ENCODE measurements around the gene NDUFAB1.

The NDUFAB1 gene

DNA sequence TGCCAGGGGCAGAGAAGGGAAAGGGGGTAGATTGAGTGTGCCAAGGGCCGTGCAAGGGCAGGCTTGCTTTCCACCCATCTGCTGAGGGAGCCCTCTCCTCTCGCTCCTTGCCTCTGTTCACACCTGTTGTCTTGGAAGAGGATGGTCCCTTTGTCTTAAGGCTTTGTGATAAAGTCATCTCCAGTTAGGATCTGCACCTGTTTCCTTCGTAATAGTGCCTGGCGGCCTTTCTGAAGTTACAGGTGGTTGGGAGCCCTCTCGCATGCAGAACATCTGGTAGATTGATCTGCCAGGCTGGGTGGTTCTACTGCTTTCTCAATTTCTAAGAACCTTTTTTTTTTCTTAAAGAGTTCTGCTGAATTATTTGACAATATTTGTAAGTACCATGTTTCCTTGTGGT is 22.3 kb downstream of the NDUFAB1 start:
- no peak overlapping the region for H3K23ac ChIP-seq (ENCODE audit: low read length)
- H2AFZ ChIP-seq (ENCODE audit: insufficient read depth, low read length, poor library complexity): no peak overlapping the region
- H3K36me3 ChIP-seq (ENCODE audit: control insufficient read depth in 1 of 2, insufficient read depth in 2 of 2, low read length in 2 of 2): peaks cover 36 to 62% of the 10 kb centered on the region in 2 experiments
- DNase-seq: no peak
- no peak overlapping the region for H3K14ac ChIP-seq (ENCODE audit: low read length)
- H3K4me1 ChIP-seq (ENCODE audit: control insufficient read depth in 1 of 2, insufficient read depth in 2 of 2, low read length in 2 of 2): no peaks in the 10 kb centered on the region
- no peak overlapping the region for H2AK5ac ChIP-seq (ENCODE audit: low read length)
- no peaks in the 10 kb centered on the region for H3K79me1 ChIP-seq (ENCODE audit: low read length)
- no peaks in the 10 kb centered on the region for H3K9me3 ChIP-seq (ENCODE audit: insufficient read depth, low read depth, low read length)
- H3K4me3 ChIP-seq (ENCODE audit: low read depth, low read length): no peak overlapping the region
- no peak overlapping the region for H2BK5ac ChIP-seq (ENCODE audit: low read depth, low read length, poor library complexity)
- no peak overlapping the region for H3K27ac ChIP-seq (ENCODE audit: low read depth, low read length)
- H3K4me2 ChIP-seq (ENCODE audit: low read length): no peak overlapping the region
- H4K91ac ChIP-seq (ENCODE audit: low read depth, low read length): no peak overlapping the region
- no peaks in the 10 kb centered on the region for H3K79me2 ChIP-seq (ENCODE audit: control insufficient read depth, insufficient read depth, low read length, poor library complexity)
- no peaks in the 10 kb centered on the region for H3K27me3 ChIP-seq (ENCODE audit: insufficient read depth, low read length)
- peak overlapping the region; percentile 37 for H4K12ac ChIP-seq (ENCODE audit: low read depth, low read length)
- H3K9ac ChIP-seq (ENCODE audit: low read length): no peak overlapping the region
- no peak overlapping the region for H3K18ac ChIP-seq (ENCODE audit: low read length)
- H4K8ac ChIP-seq (ENCODE audit: low read depth, low read length): no peak overlapping the region
- no CpG with 5 or more reads among the region's 5 CpGs for WGBS (ENCODE audit: extremely low coverage, insufficient coverage, insufficient read length)
- H3K4ac ChIP-seq (ENCODE audit: low read depth, low read length): no peak overlapping the region
- no peak overlapping the region for H2BK12ac ChIP-seq (ENCODE audit: low read length)
- H2BK120ac ChIP-seq (ENCODE audit: insufficient read depth, low read length, poor library complexity): no peak overlapping the region

DNA sequence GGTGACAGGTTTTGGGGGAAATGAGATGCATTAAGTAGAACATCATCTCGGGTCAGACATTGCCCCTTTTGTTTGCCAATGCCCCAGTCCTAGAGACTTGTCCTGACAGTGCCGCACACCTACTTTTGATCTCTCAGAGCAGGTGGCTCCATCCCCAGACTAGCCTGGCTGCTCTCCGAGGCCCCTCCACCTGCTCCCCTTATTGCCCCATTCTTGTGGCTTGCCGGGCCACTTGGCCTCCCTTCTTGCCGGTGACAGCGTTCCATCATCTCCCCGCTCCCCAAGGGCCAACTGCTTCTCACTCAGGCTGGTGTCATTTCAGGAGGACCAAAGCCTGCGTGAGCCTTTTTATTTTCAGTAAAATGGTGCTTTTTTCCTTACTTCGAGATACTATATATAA is 23.7 kb downstream of the NDUFAB1 start:
- H3K18ac ChIP-seq (ENCODE audit: low read length): no peak overlapping the region
- DNase-seq: no peak

DNA sequence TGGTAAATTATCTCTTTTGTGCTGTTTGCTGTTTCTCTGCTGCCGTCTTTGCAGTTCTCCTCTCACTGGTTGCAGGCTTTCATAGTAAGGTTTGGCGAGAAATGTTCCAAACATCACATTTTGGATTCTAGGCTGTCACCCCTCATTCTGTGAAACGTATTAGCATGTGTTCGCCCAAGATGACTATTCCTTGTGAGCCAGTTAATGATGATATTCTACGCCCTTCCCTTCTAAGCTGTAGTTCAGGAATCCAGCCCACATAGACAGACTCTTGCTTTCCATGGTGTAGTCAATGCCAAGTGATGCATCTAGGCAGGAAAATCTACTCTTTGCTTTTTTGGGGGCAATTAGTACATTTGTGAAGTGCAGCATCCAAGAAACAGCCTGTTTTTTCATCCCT is 24.2 kb downstream of the NDUFAB1 start:
- no peak for DNase-seq
- no peak overlapping the region for H3K23ac ChIP-seq (ENCODE audit: low read length)
- no peak overlapping the region for H3K4me3 ChIP-seq (ENCODE audit: low read depth, low read length)
- H2AFZ ChIP-seq (ENCODE audit: insufficient read depth, low read length, poor library complexity): no peak overlapping the region
- H4K91ac ChIP-seq (ENCODE audit: low read depth, low read length): no peak overlapping the region
- no peak overlapping the region for H4K8ac ChIP-seq (ENCODE audit: low read depth, low read length)
- H3K79me1 ChIP-seq (ENCODE audit: low read length): no peaks in the 10 kb centered on the region
- no peaks in the 10 kb centered on the region for H3K9me3 ChIP-seq (ENCODE audit: insufficient read depth, low read depth, low read length)
- H3K27ac ChIP-seq (ENCODE audit: low read depth, low read length): no peak overlapping the region
- H3K4me1 ChIP-seq (ENCODE audit: control insufficient read depth in 1 of 2, insufficient read depth in 2 of 2, low read length in 2 of 2): no peaks in the 10 kb centered on the region
- no peaks in the 10 kb centered on the region for H3K27me3 ChIP-seq (ENCODE audit: insufficient read depth, low read length)
- H2AK5ac ChIP-seq (ENCODE audit: low read length): no peak overlapping the region
- no peak overlapping the region for H2BK12ac ChIP-seq (ENCODE audit: low read length)
- H3K4me2 ChIP-seq (ENCODE audit: low read length): no peak overlapping the region
- H3K18ac ChIP-seq (ENCODE audit: low read length): no peak overlapping the region
- no peak overlapping the region for H4K12ac ChIP-seq (ENCODE audit: low read depth, low read length)
- no peaks in the 10 kb centered on the region for H3K79me2 ChIP-seq (ENCODE audit: control insufficient read depth, insufficient read depth, low read length, poor library complexity)
- no peak overlapping the region for H3K9ac ChIP-seq (ENCODE audit: low read length)
- no CpG with 5 or more reads among the region's 5 CpGs for WGBS (ENCODE audit: extremely low coverage, insufficient coverage, insufficient read length)
- no peak overlapping the region for H2BK5ac ChIP-seq (ENCODE audit: low read depth, low read length, poor library complexity)
- no peak overlapping the region for H3K4ac ChIP-seq (ENCODE audit: low read depth, low read length)
- peaks cover 48 to 71% of the 10 kb centered on the region in 2 experiments for H3K36me3 ChIP-seq (ENCODE audit: control insufficient read depth in 1 of 2, insufficient read depth in 2 of 2, low read length in 2 of 2)
- no peak overlapping the region for H2BK120ac ChIP-seq (ENCODE audit: insufficient read depth, low read length, poor library complexity)
- H3K14ac ChIP-seq (ENCODE audit: low read length): no peak overlapping the region

More for the DNA sequence above, 23.7 kb downstream of the NDUFAB1 start:
- H4K12ac ChIP-seq (ENCODE audit: low read depth, low read length): no peak overlapping the region
- no peaks in the 10 kb centered on the region for H3K4me1 ChIP-seq (ENCODE audit: control insufficient read depth in 1 of 2, insufficient read depth in 2 of 2, low read length in 2 of 2)
- H2BK120ac ChIP-seq (ENCODE audit: insufficient read depth, low read length, poor library complexity): no peak overlapping the region
- peaks cover 45 to 68% of the 10 kb centered on the region in 2 experiments for H3K36me3 ChIP-seq (ENCODE audit: control insufficient read depth in 1 of 2, insufficient read depth in 2 of 2, low read length in 2 of 2)
- no peak overlapping the region for H4K91ac ChIP-seq (ENCODE audit: low read depth, low read length)
- H3K14ac ChIP-seq (ENCODE audit: low read length): no peak overlapping the region
- H3K4me3 ChIP-seq (ENCODE audit: low read depth, low read length): no peak overlapping the region
- H2AK5ac ChIP-seq (ENCODE audit: low read length): no peak overlapping the region
- H3K4ac ChIP-seq (ENCODE audit: low read depth, low read length): no peak overlapping the region
- H3K27me3 ChIP-seq (ENCODE audit: insufficient read depth, low read length): no peaks in the 10 kb centered on the region
- no peak overlapping the region for H3K27ac ChIP-seq (ENCODE audit: low read depth, low read length)
- no peak overlapping the region for H3K9ac ChIP-seq (ENCODE audit: low read length)
- no peak overlapping the region for H4K8ac ChIP-seq (ENCODE audit: low read depth, low read length)
- H3K79me1 ChIP-seq (ENCODE audit: low read length): no peaks in the 10 kb centered on the region
- no peaks in the 10 kb centered on the region for H3K9me3 ChIP-seq (ENCODE audit: insufficient read depth, low read depth, low read length)
- H3K79me2 ChIP-seq (ENCODE audit: control insufficient read depth, insufficient read depth, low read length, poor library complexity): no peaks in the 10 kb centered on the region
- no peak overlapping the region for H2BK5ac ChIP-seq (ENCODE audit: low read depth, low read length, poor library complexity)
- no peak overlapping the region for H3K4me2 ChIP-seq (ENCODE audit: low read length)
- no peak overlapping the region for H2BK12ac ChIP-seq (ENCODE audit: low read length)
- no peak overlapping the region for H3K23ac ChIP-seq (ENCODE audit: low read length)
- no peak overlapping the region for H2AFZ ChIP-seq (ENCODE audit: insufficient read depth, low read length, poor library complexity)
- no CpG with 5 or more reads among the region's 9 CpGs for WGBS (ENCODE audit: extremely low coverage, insufficient coverage, insufficient read length)

DNA sequence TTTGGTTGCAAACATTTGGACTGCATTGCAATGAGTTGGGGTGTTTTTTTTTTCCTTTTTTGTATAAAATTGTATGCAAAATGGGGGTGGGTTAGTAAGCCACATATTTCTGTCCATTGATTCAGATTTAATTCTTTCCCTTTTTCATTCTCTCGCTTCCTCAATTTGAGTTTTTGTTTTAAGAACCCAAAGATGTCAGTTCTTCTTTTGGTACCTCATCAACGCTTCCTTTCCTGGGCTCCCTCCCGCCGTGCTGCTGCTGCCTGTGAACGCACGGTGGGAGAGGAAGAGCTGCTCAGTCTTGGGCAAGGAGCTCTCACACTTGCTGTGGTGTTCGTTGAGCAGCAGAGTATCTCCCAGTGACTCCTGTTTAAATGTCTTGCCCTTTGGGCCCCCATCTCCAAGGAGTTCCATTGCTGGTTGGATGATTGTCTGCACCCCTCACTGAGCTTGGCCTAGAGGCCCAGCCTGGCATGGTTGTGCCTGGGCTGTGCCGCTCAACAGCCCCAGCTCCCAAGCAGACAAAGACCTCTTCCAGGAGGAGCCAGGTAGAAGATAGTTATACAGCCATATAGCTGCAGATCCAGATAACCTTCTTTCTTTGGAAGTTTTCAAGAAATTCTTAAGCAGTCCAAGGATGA is 25.0 kb downstream of the NDUFAB1 start:
- no peak for DNase-seq
- H3K4me3 ChIP-seq (ENCODE audit: low read depth, low read length): no peak overlapping the region
- H2AK5ac ChIP-seq (ENCODE audit: low read length): no peak overlapping the region
- H3K4me2 ChIP-seq (ENCODE audit: low read length): no peak overlapping the region
- H3K14ac ChIP-seq (ENCODE audit: low read length): no peak overlapping the region
- H3K79me1 ChIP-seq (ENCODE audit: low read length): no peaks in the 10 kb centered on the region
- H3K36me3 ChIP-seq (ENCODE audit: control insufficient read depth in 1 of 2, insufficient read depth in 2 of 2, low read length in 2 of 2): peaks cover 52 to 73% of the 10 kb centered on the region in 2 experiments
- no peak overlapping the region for H4K8ac ChIP-seq (ENCODE audit: low read depth, low read length)
- no peak overlapping the region for H3K4ac ChIP-seq (ENCODE audit: low read depth, low read length)
- no peak overlapping the region for H3K23ac ChIP-seq (ENCODE audit: low read length)
- H2BK12ac ChIP-seq (ENCODE audit: low read length): no peak overlapping the region
- no peak overlapping the region for H4K12ac ChIP-seq (ENCODE audit: low read depth, low read length)
- WGBS (ENCODE audit: extremely low coverage, insufficient coverage, insufficient read length): no CpG with 5 or more reads among the region's 8 CpGs
- H3K79me2 ChIP-seq (ENCODE audit: control insufficient read depth, insufficient read depth, low read length, poor library complexity): no peaks in the 10 kb centered on the region
- no peak overlapping the region for H2AFZ ChIP-seq (ENCODE audit: insufficient read depth, low read length, poor library complexity)
- no peaks in the 10 kb centered on the region for H3K4me1 ChIP-seq (ENCODE audit: control insufficient read depth in 1 of 2, insufficient read depth in 2 of 2, low read length in 2 of 2)
- no peaks in the 10 kb centered on the region for H3K27me3 ChIP-seq (ENCODE audit: insufficient read depth, low read length)
- no peak overlapping the region for H2BK5ac ChIP-seq (ENCODE audit: low read depth, low read length, poor library complexity)
- H2BK120ac ChIP-seq (ENCODE audit: insufficient read depth, low read length, poor library complexity): no peak overlapping the region
- no peak overlapping the region for H3K27ac ChIP-seq (ENCODE audit: low read depth, low read length)
- H4K91ac ChIP-seq (ENCODE audit: low read depth, low read length): no peak overlapping the region
- no peaks in the 10 kb centered on the region for H3K9me3 ChIP-seq (ENCODE audit: insufficient read depth, low read depth, low read length)
- no peak overlapping the region for H3K9ac ChIP-seq (ENCODE audit: low read length)
- H3K18ac ChIP-seq (ENCODE audit: low read length): no peak overlapping the region

Measured in trophoblast cell (in vitro differentiated cells and primary cell).